Medulla oblongata (tissue), 1 donor: ENCODE measurements around the gene LAGE3.

Experiments used
- DNase-seq: peaks from one replicate; pipeline ENCODE4 v3.0.0-alpha.2; 2015; ENCODE audit errors: extremely low spot score

Gene LAGE3

GRCh38 chrX:154477891-154478477, 1.1 kb downstream of the LAGE3 start:
- no peak for DNase-seq

DNA sequence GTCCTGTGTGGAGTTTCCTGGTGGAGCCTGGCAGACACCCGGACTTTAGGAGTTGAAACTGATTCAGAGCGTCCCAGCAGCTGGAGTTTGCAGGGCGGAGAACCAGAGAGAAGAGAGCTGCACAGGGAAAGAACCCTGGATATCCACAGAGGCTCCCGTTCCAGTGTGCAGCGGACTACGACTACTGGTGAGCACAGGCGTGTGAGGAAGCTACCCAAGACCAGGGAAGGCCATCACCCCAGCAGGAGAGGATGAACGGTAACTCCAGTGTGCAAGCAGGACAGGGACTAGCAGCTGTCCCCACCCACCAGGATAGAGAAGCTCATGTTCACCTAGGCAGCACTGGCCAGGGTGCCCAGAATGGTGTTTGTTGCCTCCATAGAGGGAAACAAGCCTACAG, 2.3 kb downstream of the LAGE3 start:
- DNase-seq: no peak

DNA sequence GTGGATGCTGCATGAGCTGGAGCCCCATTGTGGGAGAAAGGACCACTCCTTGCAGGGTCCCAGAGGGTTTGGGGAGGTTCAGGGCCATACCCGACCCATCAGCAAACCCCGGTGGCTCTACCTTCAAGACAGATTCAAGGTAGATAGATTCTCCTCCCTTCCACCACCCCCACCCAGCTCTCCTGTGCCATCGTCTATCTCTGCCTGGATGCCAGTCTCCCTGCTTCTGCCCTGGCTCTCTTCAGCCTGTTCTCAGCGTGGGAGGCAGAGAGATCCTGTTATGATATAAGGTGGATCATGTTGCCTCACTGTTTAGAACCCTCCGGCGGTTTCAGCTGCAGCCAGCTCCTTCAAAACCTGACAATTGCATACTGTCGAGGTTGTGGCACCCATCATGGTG, 5.4 kb downstream of the LAGE3 start:
- no peak for DNase-seq

DNA sequence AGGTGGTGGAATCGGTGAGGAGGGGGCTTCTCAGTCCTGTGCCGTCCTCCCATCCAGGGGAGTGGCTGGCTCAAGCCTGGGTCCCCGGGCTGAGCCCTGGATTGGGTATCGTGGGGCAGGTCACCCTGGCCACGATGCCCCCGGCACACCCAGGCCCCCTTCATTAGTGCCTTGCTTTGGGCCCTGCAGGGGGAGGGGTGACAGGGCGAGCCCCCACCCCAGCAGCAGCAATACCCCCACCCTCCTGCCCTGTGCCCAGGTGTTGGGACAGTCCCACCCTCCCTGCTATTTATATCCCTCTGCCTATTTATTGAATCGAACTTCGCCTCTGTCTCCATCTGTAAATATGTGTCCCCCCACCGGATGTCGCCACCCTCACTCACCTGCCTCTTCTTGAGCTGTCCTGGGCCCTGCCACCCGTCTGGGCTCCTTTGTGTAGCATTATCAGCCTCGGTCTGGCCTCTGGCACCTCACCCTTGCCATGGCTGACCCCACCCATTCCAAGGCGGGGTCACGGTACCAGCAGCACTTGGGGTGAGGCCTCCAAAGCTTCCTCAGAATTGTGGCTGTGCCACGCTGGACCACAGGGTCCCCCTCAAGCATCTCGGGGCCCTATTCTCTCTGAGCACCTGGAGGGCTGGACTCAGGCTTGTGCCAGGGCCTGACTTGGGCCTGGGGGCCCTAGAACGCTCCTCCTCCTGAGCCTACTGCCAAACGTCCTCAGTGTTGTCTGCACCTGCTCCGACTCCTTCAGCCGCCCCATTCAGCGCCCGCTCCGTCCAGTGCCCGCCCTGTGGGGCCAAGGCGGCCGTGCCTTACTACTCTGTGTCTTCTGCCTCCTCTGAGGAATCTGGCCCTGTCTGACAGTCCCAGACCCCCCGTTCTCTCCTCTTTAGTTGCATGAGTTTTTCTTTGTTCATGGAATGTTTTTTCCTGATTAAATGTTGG, 6.1 kb downstream of the LAGE3 start:
- no peak for DNase-seq

DNA sequence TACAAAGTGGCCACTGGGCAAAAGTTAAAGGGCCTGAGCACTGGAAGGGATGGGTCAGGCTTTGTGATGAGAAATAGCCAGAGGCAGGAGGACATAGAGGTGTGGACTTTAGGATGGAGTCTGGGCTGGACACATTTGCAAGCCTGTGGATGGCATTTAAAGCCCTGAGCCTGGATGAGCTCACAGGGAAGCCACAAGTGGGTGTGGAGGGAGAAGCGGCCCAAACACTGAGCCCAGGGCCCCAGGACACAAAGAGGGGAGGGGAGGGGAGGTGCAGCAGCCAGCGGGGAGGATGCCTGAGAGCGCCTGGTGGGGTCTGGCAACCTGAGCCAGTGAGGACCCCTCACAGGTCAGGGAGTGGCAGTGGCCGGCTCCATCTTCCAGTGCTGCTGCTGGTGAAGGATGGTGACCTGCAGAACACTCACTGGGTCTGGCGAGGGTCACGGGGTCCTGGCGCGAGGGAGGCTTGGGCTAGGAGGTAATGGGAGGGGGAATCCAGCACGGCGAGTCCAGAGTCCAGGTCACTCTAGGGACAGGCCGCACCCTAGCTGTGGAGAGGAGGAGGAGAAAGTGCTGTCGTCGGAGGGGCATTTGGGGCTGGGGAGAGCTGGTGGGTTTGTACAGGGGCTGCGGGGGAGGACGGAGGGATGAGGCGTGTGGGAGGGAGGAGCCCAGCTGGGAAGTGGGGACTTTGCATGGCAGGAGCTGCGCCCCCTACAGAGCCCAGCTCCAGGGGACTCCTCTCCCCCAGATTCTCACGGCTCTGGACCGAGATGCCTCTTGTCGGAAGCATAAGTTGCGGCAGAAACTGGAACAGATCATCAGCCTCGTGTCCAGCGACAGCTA, 7.0 kb downstream of the LAGE3 start:
- DNase-seq: no peak

DNA sequence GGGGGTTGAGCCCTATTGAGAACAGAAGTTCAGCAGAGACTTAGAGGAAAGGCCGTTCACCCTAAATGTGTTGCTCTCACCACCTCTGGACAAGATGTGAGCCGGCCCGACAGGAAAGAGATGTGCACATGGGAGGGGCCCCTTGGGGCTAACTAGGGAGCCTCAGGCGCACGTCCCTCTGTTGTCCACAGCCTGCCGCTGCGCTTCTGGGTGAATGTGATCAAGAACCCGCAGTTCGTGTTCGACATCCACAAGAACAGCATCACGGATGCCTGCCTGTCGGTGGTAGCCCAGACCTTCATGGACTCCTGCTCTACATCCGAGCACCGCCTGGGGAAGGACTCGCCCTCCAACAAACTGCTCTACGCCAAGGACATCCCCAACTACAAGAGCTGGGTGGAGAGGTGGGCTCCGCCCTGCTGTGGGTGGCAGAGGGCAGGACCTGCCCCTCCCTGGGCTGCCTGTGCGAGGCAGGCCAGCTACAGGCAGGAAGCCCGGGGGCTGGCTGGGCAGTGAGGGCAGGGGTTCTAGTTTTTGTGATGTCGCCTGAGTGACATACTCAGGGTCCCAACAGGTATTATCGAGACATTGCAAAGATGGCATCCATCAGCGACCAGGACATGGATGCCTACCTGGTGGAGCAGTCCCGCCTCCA, 8.0 kb downstream of the LAGE3 start:
- no peak for DNase-seq

DNA sequence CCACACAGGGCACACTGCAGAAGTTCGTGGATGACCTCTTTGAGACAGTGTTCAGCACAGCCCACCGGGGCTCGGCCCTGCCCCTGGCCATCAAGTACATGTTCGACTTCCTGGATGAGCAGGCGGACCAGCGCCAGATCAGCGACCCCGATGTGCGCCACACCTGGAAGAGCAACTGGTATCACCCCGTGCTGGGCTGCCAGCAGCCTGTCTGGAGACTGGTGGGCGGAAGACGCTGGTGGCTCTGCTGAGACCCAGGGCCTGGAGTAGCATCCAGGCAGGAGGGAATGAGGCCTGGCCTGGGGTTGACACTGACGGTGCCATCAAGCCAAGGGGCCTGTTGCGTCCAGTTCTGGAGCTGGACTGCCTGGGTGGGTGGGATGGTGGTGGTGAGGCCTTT, 8.6 kb downstream of the LAGE3 start:
- no peak for DNase-seq

DNA sequence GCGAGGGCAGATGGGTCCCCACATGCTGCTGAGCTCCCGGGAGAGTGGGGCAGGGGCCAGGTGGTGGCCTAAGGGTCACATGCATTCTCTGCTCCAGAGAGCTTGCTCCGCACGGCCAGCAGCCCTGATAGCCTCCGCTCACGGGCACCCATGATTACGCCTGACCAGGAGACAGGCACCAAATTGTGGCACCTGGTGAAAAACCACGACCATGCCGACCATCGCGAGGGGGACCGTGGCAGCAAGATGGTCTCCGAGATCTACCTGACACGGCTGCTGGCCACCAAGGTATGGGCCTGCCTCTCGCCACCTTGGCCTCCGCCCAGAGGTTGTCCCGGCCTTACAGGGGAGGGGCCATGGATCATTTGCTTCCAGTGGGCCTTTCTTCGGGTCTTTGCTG, 9.2 kb downstream of the LAGE3 start:
- no peak for DNase-seq

DNA sequence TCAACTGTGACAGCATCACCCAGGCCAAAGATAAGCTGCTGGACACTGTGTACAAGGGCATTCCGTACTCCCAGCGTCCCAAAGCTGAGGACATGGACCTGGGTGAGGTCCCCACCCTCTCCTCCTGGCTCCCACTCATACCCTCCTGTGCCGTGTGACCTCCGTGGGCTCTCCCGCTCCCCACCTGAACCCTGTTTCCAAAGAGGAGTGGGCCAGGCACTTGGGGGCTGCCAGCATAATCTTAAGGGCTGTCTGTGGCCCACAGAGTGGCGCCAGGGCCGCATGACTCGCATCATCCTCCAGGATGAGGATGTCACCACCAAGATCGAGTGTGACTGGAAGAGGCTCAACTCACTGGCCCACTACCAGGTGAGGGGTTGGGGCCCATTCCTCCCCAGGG, 10.0 kb downstream of the LAGE3 start:
- no peak for DNase-seq

DNA sequence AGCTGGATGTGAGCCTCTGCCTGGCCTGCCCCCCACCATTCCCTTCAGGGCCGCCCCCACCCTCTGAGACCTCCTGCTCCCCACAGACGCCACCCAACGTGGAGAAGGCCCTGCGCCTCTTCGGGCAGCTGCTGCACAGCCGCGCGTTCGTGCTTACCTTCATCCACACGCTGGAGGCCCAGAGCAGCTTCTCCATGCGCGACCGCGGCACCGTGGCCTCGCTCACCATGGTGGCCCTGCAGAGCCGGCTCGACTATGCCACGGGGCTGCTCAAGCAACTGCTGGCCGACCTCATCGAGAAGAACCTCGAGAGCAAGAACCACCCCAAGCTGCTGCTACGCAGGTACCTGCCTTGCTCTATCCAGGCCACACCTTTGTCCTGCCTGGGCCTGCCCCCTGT, 10.9 kb downstream of the LAGE3 start:
- DNase-seq: no peak

DNA sequence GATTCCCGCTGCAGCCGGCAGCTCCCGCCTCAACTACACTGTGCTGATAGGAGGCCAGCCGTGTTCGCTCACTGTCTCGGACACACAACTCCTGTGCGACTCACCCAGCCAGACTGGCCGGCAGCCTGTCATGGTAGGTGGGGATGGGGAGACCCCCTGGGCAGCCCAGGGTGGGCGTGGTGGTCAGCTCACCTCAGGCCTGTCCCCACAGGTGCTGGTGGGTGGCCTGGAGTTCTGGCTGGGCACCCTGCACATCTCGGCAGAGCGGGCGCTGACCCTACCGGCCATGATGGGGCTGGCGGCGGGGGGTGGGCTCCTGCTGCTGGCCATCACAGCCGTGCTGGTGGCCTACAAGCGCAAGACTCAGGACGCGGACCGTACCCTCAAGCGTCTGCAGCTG, 11.5 kb downstream of the LAGE3 start:
- DNase-seq: no peak

DNA sequence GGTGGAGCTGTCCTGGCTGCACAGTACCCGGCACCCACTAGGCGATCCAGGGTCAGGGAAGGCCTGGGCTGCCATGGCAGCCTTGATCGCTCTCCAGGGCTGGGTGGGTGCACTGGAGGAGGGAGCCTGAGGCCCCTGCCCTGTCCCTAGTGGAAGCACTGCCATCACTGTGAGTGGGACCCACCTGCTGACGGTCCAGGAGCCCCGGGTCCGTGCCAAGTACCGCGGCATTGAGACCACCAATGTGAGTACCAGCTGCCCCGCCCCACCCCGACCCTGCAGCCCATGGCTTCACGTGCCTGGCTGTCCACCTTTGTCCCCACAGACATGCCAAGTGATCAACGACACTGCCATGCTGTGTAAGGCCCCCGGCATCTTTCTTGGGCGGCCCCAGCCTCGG, 12.2 kb downstream of the LAGE3 start:
- no peak for DNase-seq

DNA sequence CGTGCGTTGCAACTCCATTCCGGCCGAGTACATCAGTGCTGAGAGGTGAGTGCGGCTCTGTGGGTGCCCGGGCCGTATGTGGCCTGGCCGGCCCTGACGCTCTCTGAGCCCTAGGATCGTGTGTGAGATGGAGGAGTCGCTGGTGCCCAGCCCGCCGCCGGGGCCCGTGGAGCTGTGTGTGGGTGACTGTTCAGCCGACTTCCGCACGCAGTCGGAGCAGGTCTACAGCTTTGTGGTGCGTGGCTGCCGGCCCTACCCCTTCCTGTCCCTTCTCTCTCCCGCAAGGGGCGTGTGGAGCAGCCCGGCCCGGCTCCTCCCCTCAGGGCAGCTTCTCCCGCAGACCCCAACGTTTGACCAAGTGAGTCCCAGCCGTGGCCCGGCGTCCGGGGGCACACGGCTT, 13.0 kb downstream of the LAGE3 start:
- DNase-seq: no peak

DNA sequence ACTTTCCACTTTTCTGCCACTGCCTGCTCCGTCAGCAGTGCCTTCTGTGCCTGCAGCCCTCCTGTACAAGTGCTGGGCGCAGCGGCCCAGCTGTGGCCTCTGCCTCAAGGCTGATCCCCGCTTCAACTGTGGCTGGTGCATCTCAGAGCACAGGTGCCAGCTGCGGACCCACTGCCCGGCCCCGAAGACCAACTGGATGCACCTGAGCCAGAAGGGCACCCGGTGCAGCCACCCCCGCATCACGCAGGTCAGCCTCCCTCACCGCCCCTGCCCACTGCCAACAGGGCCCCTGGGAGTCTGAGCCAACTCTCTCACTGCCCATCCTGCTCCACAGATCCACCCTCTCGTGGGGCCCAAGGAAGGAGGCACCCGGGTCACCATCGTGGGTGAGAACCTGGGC, 13.5 kb downstream of the LAGE3 start:
- DNase-seq: no peak

GRCh38 chrX:154464806-154465365, 14.2 kb downstream of the LAGE3 start:
- no peak for DNase-seq

GRCh38 chrX:154463611-154464220, 15.4 kb downstream of the LAGE3 start:
- DNase-seq: no peak

- peak; percentile 61 for DNase-seq
Observed at GRCh38 chrX:154462396-154462795, 16.7 kb downstream of the LAGE3 start.

GRCh38 chrX:154460326-154460725, 18.8 kb downstream of the LAGE3 start:
- no peak for DNase-seq

GRCh38 chrX:154459832-154460231, 19.2 kb downstream of the LAGE3 start:
- DNase-seq: no peak

DNA sequence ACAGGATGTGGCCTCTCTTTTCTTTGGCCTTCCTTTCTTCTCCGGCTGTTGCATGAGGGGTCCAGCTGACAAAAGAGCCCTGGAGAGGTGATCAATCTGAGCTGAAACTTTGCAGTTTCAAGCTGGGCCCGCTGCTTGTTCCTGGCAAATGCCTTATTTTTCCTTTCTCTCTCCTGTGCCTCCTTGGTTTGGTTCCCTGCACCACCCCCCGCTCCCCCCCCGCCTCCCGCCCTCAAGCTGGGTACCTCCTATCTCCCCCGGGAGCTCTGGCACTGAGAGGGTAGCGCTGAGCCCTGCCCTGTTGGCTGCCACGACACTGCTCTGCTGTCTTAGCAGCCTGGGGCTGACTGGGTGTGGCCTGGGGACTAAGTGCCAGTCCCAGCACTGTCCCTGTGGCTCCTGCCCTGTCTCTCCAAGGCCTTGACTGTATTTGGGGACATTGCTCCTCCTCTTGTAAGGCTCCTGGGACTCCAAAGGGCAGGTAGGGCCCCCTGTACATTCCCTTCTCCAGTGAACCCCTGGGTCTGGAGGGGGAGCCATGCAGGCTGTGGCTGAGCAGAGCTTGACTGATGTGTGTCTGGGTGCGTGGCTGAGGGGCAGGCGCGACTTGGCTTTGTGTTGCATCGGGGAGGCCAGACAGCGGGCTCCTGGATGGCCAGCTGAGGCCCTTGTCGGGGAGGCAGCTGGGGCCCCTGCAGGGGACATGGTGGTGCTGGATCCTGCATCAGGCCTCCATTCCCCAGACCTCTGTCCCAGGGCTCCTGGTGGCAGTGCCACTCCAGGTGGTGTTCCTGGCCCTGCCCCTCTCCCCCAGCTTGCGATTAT, 19.9 kb downstream of the LAGE3 start:
- peak; percentile 37 for DNase-seq
